ENCODE results near the gene TIMM44. TPM values are rescaled to one million over a fixed set of nuclear protein-coding genes. Genes with fewer than 3 reads are reported as not detected.

TIMM44 gene
- total and polyA plus RNA-seq, 11 donors, result 55.9 to 140 (median 72.9) TPM

DNA sequence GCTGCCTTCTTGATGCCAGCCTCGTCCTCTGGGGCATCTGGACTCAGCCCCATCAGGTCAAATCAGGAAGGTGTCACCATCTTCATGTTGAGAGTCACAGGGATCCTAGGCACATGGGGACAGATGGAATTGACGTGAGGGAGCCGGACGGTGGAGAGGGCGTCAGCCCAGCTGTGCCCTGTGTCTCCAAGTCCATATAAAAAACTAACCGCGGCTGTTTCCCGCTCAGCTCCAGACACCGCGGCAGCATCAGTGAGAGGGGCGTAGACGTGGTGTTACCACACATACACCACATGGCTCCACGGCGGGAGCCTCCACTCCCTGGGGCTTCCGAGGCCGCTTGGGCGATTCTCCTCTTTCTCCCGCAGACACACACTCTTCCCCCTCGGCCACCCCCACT is 63.6 kb downstream of the TIMM44 start:
- DNase-seq, result no peak
- no peaks in the 10 kb centered on the region for H3K9me3 ChIP-seq
- WGBS, 4 donors, result 86 to 90% (median 87%) methylated on average over 19 of the region's 19 CpGs
- no peaks in the 10 kb centered on the region for H3K36me3 ChIP-seq
- ATAC-seq, result no peak
- intact Hi-C loops (cut with DNase I), result no loop called here
- no peak overlapping the region for H3K27ac ChIP-seq
- no peak overlapping the region for H3K4me3 ChIP-seq
- H3K4me1 ChIP-seq, result peaks cover 0 to 1% (median 0%) of the 10 kb centered on the region in 12 donors
- peaks cover 0 to 7% (median 1%) of the 10 kb centered on the region in 9 donors for H3K27me3 ChIP-seq
- no peak for TF ChIP-seq CTCF (IDR thresholded peaks at IDR 0.05)
- TF ChIP-seq POLR2A (IDR thresholded peaks at IDR 0.05), result no peak

- Histone ChIP-seq H3K27me3 (peaks cover 0 to 13% (median 6%) of the 10 kb centered on the region in 9 donors), H3K4me1 (peaks cover 0 to 7% (median 0%) of the 10 kb centered on the region in 12 donors), H3K9me3 (no peaks in the 10 kb centered on the region), H3K27ac (no peak overlapping the region), H3K4me3 (no peak overlapping the region), H3K36me3 (no peaks in the 10 kb centered on the region)
- WGBS, 4 donors, result 73 to 78% (median 77%) methylated on average over 10 to 18 of the region's 18 CpGs
- DNase-seq, result no peak
- intact Hi-C loops (cut with DNase I), result no loop called here
- ATAC-seq, result no peak
- no peak for TF ChIP-seq POLR2A (IDR thresholded peaks at IDR 0.05)
- TF ChIP-seq CTCF (IDR thresholded peaks at IDR 0.05), result no peak
Measured at GRCh38 chr19:7879111-7879807, 64.2 kb downstream of the TIMM44 start.

DNA sequence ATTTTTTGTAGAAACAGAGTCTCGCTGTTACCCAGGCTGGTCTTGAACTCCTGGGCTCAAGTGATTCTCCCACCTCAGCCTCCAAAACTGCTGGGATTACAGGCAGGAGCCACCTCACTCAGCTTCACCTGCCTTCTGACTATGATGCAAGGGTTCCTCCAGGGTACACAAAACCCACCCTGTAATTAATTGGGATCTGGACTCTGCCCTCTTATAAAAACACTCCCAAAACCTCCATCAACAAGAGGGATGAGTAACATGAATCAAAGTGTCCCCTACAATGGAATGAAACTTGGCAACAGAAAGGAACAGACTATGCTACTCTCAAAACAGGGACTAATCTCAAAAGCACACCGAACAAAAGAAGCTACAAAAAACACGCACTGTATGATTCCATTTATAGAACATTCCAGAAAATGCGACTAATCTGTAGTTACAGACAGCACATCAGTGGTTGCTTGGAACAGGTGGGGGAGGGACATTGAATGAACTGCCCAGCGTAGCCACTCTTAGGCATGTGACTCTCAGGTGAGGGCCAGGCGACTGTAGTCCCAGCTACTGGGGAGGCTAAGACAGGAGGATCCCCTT is 66.1 kb downstream of the TIMM44 start:
- H3K9me3 ChIP-seq, result no peaks in the 10 kb centered on the region
- intact Hi-C loops (cut with DNase I), result no loop called here
- H3K27me3 ChIP-seq, result peaks cover 8 to 32% (median 21%) of the 10 kb centered on the region in 9 donors
- H3K4me1 ChIP-seq, result peaks cover 0 to 21% (median 4%) of the 10 kb centered on the region in 12 donors
- TF ChIP-seq CTCF (IDR thresholded peaks at IDR 0.05) (no peak), POLR2A (IDR thresholded peaks at IDR 0.05) (no peak)
- H3K27ac ChIP-seq, result no peak overlapping the region
- no peak for ATAC-seq
- no peak overlapping the region for H3K4me3 ChIP-seq
- no peaks in the 10 kb centered on the region for H3K36me3 ChIP-seq
- WGBS, 4 donors, result 63 to 68% (median 66%) methylated on average over 6 of the region's 6 CpGs
- no peak for DNase-seq

Other genes with a start within 250 kb of the TIMM44 start
- 1 to 10 TPM in 1 of 9 donors, under 1 TPM in 2, not detected in 6; 0.23 to 1.5 (median 0.54) TPM for gene FCER2, start 241.5 kb downstream of the TIMM44 start, total RNA-seq
- under 1 TPM; 0.06 to 0.15 TPM for gene FCER2, start 241.5 kb downstream of the TIMM44 start, polyA plus RNA-seq
- 1 to 10 TPM in 4 of 9 donors, under 1 TPM in 4, not detected in 1; 0.29 to 6.4 (median 1.1) TPM for gene CLEC4G, start 211.6 kb downstream of the TIMM44 start, total RNA-seq
- under 1 TPM; 0.22 to 0.38 TPM for gene CLEC4G, start 211.6 kb downstream of the TIMM44 start, polyA plus RNA-seq
- gene CD209, start 196.1 kb downstream of the TIMM44 start, total RNA-seq, result 10 to 100 TPM in 2 of 9 donors, 1 to 10 TPM in 7; 1.3 to 56.2 (median 5.4) TPM
- gene CD209, start 196.1 kb downstream of the TIMM44 start, polyA plus RNA-seq, result under 1 TPM; 0.53 to 0.75 TPM
- not detected for gene CLEC4M, start 180.4 kb downstream of the TIMM44 start, total RNA-seq
- gene CLEC4M, start 180.4 kb downstream of the TIMM44 start, polyA plus RNA-seq, result not detected
- gene EVI5L, start 113.4 kb downstream of the TIMM44 start, total RNA-seq, result 10 to 100 TPM; 18.2 to 41.9 (median 22.1) TPM
- 10 to 100 TPM; 20.5 to 34.7 TPM for gene EVI5L, start 113.4 kb downstream of the TIMM44 start, polyA plus RNA-seq
- under 1 TPM in 5 of 9 donors, not detected in 4; 0.07 to 0.27 (median 0.11) TPM for gene PRR36, start 69.3 kb downstream of the TIMM44 start, total RNA-seq
- under 1 TPM; 0.01 to 0.04 TPM for gene PRR36, start 69.3 kb downstream of the TIMM44 start, polyA plus RNA-seq
- 1 to 10 TPM in 4 of 9 donors, under 1 TPM in 5; 0.17 to 2.2 (median 1.00) TPM for gene LRRC8E, start 55.2 kb downstream of the TIMM44 start, total RNA-seq
- gene LRRC8E, start 55.2 kb downstream of the TIMM44 start, polyA plus RNA-seq, result 1 to 10 TPM in 1 of 2 donors, under 1 TPM in 1; 0.27 to 2.6 TPM
- gene MAP2K7, start 39.8 kb downstream of the TIMM44 start, total RNA-seq, result 10 to 100 TPM; 11.6 to 26.6 (median 23.5) TPM
- 10 to 100 TPM; 22.2 to 35.5 TPM for gene MAP2K7, start 39.8 kb downstream of the TIMM44 start, polyA plus RNA-seq
- 10 to 100 TPM in 2 of 9 donors, 1 to 10 TPM in 7; 3.6 to 41.2 (median 8.0) TPM for gene TGFBR3L, start 28.8 kb downstream of the TIMM44 start, total RNA-seq
- 1 to 10 TPM in 1 of 2 donors, under 1 TPM in 1; 0.76 to 3.5 TPM for gene TGFBR3L, start 28.8 kb downstream of the TIMM44 start, polyA plus RNA-seq
- 10 to 100 TPM in 4 of 9 donors, 1 to 10 TPM in 5; 6.8 to 16.7 (median 9.3) TPM for gene SNAPC2, start 23.3 kb downstream of the TIMM44 start, total RNA-seq
- gene SNAPC2, start 23.3 kb downstream of the TIMM44 start, polyA plus RNA-seq, result 10 to 100 TPM; 10.4 to 28.9 TPM
- 1 to 10 TPM in 2 of 9 donors, under 1 TPM in 5, not detected in 2; 0.21 to 3.3 (median 0.32) TPM for gene CTXN1, start 17.5 kb downstream of the TIMM44 start, total RNA-seq
- under 1 TPM in 1 of 2 donors, not detected in 1; 0.87 TPM for gene CTXN1, start 17.5 kb downstream of the TIMM44 start, polyA plus RNA-seq
- 10 to 100 TPM; 31.4 to 62.0 (median 53.4) TPM for gene ELAVL1, start 62.0 kb upstream of the TIMM44 start, total RNA-seq
- gene ELAVL1, start 62.0 kb upstream of the TIMM44 start, polyA plus RNA-seq, result 10 to 100 TPM in 1 of 2 donors, 1 to 10 TPM in 1; 9.8 to 38.9 TPM
- not detected for gene CCL25, start 109.1 kb upstream of the TIMM44 start, total RNA-seq
- not detected for gene CCL25, start 109.1 kb upstream of the TIMM44 start, polyA plus RNA-seq
- gene FBN3, start 205.9 kb upstream of the TIMM44 start, total RNA-seq, result under 1 TPM in 1 of 9 donors, not detected in 8; 0.32 TPM
- gene FBN3, start 205.9 kb upstream of the TIMM44 start, polyA plus RNA-seq, result not detected